IPS-NIHi11 (cell line): ENCODE data around the gene RGL1.

Experiments used
- DNase-seq: peaks from one replicate; pipeline ENCODE4 v3.0.0; 2012; ENCODE audit warnings: mixed read lengths, low spot score

The RGL1 gene

GRCh38 chr1:183869664-183870063, 64.7 kb downstream of the RGL1 start:
- no peak for DNase-seq

GRCh38 chr1:183870351-183871077, 65.6 kb downstream of the RGL1 start:
- DNase-seq = no peak

- DNase-seq = peak; percentile 19
Measured at GRCh38 chr1:183871142-183871541, 66.2 kb downstream of the RGL1 start.

- no peak for DNase-seq
Measured at GRCh38 chr1:183871601-183872000, 66.7 kb downstream of the RGL1 start.

GRCh38 chr1:183872403-183872802, 67.5 kb downstream of the RGL1 start:
- no peak for DNase-seq

GRCh38 chr1:183873642-183874041, 68.7 kb downstream of the RGL1 start:
- DNase-seq = no peak

- no peak for DNase-seq
Measured at GRCh38 chr1:183876309-183876708, 71.4 kb downstream of the RGL1 start.

GRCh38 chr1:183877053-183877720, 72.3 kb downstream of the RGL1 start:
- DNase-seq = no peak

GRCh38 chr1:183879494-183879893, 74.6 kb downstream of the RGL1 start:
- DNase-seq = no peak

GRCh38 chr1:183879966-183880365, 75.0 kb downstream of the RGL1 start:
- DNase-seq = no peak

- no peak for DNase-seq
Measured at GRCh38 chr1:183880531-183881243, 75.8 kb downstream of the RGL1 start.

GRCh38 chr1:183881387-183882131, 76.6 kb downstream of the RGL1 start:
- DNase-seq = peak; percentile 72

- DNase-seq = no peak
Measured at GRCh38 chr1:183882335-183883167, 77.6 kb downstream of the RGL1 start.

- no peak for DNase-seq
Measured at GRCh38 chr1:183883623-183884022, 78.7 kb downstream of the RGL1 start.

- DNase-seq = no peak
Measured at GRCh38 chr1:183884526-183884925, 79.6 kb downstream of the RGL1 start.

GRCh38 chr1:183885142-183885735, 80.3 kb downstream of the RGL1 start:
- no peak for DNase-seq

- DNase-seq = no peak
Measured at GRCh38 chr1:183886083-183886828, 81.3 kb downstream of the RGL1 start.

- DNase-seq = no peak
Measured at GRCh38 chr1:183886853-183887252, 81.9 kb downstream of the RGL1 start.

- no peak for DNase-seq
Measured at GRCh38 chr1:183887826-183888819, 83.2 kb downstream of the RGL1 start.
